DMS153 treated with DMSO at 0.1 percent for 48 hours (cell line): ENCODE results near the gene CLCN7.
"Not testable (repeated sequence)": the region's sequence is repeated elsewhere in the genome, so short reads cannot be mapped to it uniquely, and the experiment has no call there.

Experiments used
- DNase-seq: peaks from one replicate; lab custom pipeline; 2025; ENCODE audit not compliant: unreplicated experiment; lab: John Stamatoyannopoulos, UW

CLCN7 gene

GRCh38 chr16:1445518-1446203, 29.2 kb downstream of the CLCN7 start:
- no peak for DNase-seq

GRCh38 chr16:1444730-1445517, 29.9 kb downstream of the CLCN7 start:
- DNase-seq: no peak

GRCh38 chr16:1443980-1444729, 30.7 kb downstream of the CLCN7 start, which contains the start of gene CCDC154:
Gene CCDC154, minus strand, starts transcription at chr16:1444556. Its CDS starts 234 bp downstream, at chr16:1444322.
- DNase-seq: no peak

- no peak for DNase-seq
Measured at GRCh38 chr16:1443403-1443973, 31.3 kb downstream of the CLCN7 start.

DNA sequence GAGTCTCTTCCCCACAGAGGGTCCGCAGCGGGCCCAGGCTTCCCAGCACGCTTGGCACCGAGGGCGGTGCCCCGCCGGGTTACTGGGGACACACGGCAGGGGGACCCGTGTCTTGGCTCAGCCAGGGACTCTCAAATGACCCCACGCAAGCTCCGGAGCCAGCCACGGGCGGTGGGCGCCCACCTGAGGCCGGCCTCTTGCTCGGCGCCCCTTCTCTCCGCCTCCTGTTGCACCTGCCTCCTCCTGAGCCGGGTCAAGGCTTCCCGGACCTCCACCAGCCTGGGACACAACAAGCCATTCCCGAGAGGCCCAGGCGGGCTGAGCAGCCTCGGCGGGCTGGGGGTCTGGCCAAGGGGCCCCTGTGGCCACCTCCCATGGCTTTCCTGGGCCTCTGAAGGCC, 32.1 kb downstream of the CLCN7 start:
- no peak for DNase-seq

GRCh38 chr16:1441391-1441829, 33.4 kb downstream of the CLCN7 start:
- DNase-seq: no peak

DNA sequence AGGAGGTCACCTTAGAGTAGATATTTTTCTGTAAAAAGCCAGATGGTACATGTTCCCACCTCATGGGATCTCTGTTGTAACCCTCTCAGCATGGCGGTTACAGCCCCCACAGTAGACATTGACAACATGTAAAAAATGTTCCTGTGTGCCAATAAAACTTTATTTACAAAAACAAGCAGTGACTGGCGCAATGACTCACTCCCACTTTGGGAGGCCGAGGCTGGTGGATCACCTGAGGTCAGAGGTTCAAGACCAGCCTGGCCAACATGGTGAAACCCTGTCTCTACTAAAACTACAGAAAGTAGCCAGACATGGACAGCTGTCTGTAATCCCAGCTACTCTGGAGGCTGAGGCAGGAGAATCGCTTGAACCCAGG, 35.1 kb downstream of the CLCN7 start:
- DNase-seq: not testable (repeated sequence)

GRCh38 chr16:1439058-1439698, 35.6 kb downstream of the CLCN7 start:
- DNase-seq: no peak

GRCh38 chr16:1438229-1439057, 36.4 kb downstream of the CLCN7 start:
- DNase-seq: no peak

- DNase-seq: no peak
Measured at GRCh38 chr16:1437606-1438005, 37.2 kb downstream of the CLCN7 start.

GRCh38 chr16:1436731-1437355, 38.0 kb downstream of the CLCN7 start:
- no peak for DNase-seq

GRCh38 chr16:1435921-1436697, 38.7 kb downstream of the CLCN7 start:
- DNase-seq: no peak

GRCh38 chr16:1434644-1435592, 39.9 kb downstream of the CLCN7 start:
- no peak for DNase-seq

GRCh38 chr16:1433756-1434155, 41.1 kb downstream of the CLCN7 start:
- DNase-seq: no peak

GRCh38 chr16:1433263-1433560, 41.6 kb downstream of the CLCN7 start:
- DNase-seq: no peak

DNA sequence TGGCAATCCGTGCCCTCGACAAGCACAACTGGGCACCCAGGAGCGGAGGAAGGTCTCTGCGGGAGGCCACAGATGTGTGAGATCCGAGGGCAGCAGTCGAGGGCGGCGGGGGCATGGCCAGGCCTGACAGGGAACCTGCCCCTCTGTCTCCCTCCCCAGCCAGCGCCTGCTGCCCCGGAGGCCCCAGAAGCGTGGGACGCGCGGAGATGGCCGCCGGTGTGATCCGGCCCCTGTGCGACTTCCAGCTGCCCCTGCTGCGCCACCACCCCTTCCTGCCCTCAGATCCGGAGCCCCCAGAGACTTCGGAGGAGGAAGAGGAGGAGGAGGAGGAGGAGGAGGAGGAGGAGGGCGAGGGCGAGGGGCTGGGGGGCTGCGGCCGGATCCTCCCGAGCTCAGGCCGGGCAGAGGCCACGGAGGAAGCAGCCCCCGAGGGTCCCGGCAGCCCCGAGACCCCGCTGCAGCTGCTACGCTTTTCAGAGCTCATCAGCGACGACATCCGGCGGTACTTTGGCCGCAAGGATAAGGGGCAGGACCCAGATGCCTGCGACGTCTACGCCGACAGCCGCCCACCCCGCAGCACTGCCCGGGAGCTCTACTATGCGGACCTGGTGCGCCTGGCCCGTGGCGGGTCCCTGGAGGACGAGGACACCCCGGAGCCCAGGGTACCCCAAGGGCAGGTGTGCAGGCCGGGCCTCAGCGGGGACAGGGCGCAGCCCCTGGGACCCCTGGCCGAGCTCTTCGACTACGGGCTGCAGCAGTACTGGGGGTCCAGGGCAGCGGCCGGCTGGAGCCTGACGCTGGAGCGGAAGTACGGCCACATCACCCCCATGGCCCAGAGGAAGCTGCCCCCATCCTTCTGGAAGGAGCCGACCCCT, 42.2 kb downstream of the CLCN7 start:
- no peak for DNase-seq
